ENCODE results near the gene SRP68. TPM values are rescaled to one million over a fixed set of nuclear protein-coding genes. Genes with fewer than 3 reads are reported as not detected.

The SRP68 gene
- polyA plus RNA-seq, 1 experiment, result 70.8 TPM

DNA sequence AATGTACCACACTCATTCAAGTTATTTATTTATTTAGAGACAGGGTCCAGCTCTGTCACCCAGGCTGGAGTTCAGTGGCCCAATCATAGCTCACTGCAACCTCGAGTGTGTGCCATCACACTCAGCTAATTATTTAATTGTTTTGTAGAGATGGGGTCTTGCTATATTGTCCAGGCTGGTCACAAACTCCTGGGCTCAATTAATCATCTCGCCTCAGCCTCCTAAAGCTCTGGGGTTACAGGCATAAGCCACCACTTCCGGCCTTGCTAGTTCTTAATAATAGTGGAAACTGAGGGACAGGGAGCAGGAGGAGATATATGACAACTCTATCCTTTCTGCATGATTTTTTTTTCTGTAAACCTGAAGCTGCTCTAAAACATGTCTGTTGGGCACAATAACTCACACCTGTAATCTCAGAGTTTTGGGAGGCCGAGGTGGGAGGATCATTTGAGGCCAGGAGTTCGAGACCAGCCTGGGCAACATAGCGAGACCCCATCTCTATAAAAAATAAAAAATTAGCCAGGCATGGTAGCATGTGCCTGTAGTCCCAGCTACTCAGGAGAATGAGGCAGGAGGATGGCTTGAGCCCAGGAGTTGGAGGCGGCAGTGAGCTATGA is 42.9 kb upstream of the SRP68 start:
- DNase-seq (ENCODE audit: low read depth), result no peak
- no peak for TF ChIP-seq CTCF (IDR thresholded peaks at IDR 0.05; ENCODE audit: insufficient read depth, low read depth, low read length)
- ChIA-PET CTCF (interaction anchor here (0.8 to 13.3 kb wide), 3 partner anchors 11 to 283 kb away, joined by 3 to 247 read pairs (median 7); no protein-coding TSS in a partner anchor), POLR2A (no interaction called here)
- Histone ChIP-seq H3K27me3 (ENCODE audit: control insufficient read depth, insufficient read depth, low read length) (no peaks in the 10 kb centered on the region), H3K4me3 (ENCODE audit: low read depth, low read length) (no peak overlapping the region), H3K36me3 (ENCODE audit: control insufficient read depth, insufficient read depth, low read length) (no peaks in the 10 kb centered on the region)

DNA sequence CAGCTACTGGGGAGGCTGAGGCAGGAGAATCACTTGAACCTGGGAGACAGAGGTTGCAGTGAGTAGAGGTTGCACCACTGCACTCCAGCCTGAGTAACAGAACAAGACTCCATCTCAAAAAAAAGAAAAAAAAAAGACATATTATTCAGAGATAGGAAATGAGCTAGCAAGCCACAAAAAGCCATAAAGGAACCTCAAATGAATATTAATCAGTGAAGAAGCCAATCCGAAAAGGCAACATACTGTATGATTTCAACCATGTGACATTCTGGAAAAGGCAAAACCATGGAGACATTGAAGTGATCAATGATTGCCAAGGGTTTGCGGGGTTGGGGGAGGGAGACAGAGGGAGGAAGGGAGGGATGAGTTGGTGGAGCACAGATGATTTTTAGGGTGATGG is 39.6 kb upstream of the SRP68 start:
- H3K4me3 ChIP-seq (ENCODE audit: low read depth, low read length), result no peak overlapping the region
- TF ChIP-seq CTCF (IDR thresholded peaks at IDR 0.05; ENCODE audit: insufficient read depth, low read depth, low read length), result no peak
- ChIA-PET CTCF (interaction anchor here (0.6 to 2.1 kb wide), 4 partner anchors 9 to 167 kb away, joined by 3 to 11 read pairs (median 4); no protein-coding TSS in a partner anchor), POLR2A (no interaction called here)
- no peaks in the 10 kb centered on the region for H3K36me3 ChIP-seq (ENCODE audit: control insufficient read depth, insufficient read depth, low read length)
- no peaks in the 10 kb centered on the region for H3K27me3 ChIP-seq (ENCODE audit: control insufficient read depth, insufficient read depth, low read length)
- no peak for DNase-seq (ENCODE audit: low read depth)

GRCh38 chr17:76107509-76107908 is 35.2 kb upstream of the SRP68 start:
- ChIA-PET CTCF (interaction anchor here (1.3 to 1.6 kb wide), 2 partner anchors 12 to 172 kb away, joined by 3 to 7 read pairs; no protein-coding TSS in a partner anchor), POLR2A (no interaction called here)
- TF ChIP-seq CTCF (IDR thresholded peaks at IDR 0.05; ENCODE audit: insufficient read depth, low read depth, low read length), result 0 out of 2 replicates have a peak, but pooled peaks have one; percentile 5
- H3K4me3 ChIP-seq (ENCODE audit: low read depth, low read length), result no peak overlapping the region
- no peaks in the 10 kb centered on the region for H3K36me3 ChIP-seq (ENCODE audit: control insufficient read depth, insufficient read depth, low read length)
- no peak for DNase-seq (ENCODE audit: low read depth)
- H3K27me3 ChIP-seq (ENCODE audit: control insufficient read depth, insufficient read depth, low read length), result no peaks in the 10 kb centered on the region

DNA sequence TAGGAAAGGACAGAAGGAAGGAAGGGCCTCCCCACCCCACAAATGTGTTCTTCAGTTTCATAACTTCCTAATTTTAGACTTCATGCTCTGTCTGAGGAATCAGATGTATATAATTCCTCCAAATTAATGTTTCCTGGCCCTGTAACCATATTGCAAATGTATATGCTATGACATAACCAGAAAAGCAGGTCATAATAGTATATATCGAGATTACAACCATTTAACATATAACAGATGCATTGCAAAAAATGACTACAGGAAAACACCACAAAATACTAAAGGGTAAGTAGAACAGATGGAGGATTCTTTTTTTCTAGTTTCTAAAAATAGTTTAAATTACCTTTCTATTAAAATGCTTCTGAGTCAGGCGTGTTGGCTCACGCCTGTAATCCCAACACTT is 34.4 kb upstream of the SRP68 start:
- ChIA-PET CTCF (interaction anchor here (1.5 to 1.6 kb wide), 2 partner anchors 92 to 173 kb away, joined by 3 to 10 read pairs; no protein-coding TSS in a partner anchor), POLR2A (no interaction called here)
- peaks cover 4% of the 10 kb centered on the region for H3K36me3 ChIP-seq (ENCODE audit: control insufficient read depth, insufficient read depth, low read length)
- H3K4me3 ChIP-seq (ENCODE audit: low read depth, low read length), result no peak overlapping the region
- TF ChIP-seq CTCF (IDR thresholded peaks at IDR 0.05; ENCODE audit: insufficient read depth, low read depth, low read length), result no peak
- no peak for DNase-seq (ENCODE audit: low read depth)
- H3K27me3 ChIP-seq (ENCODE audit: control insufficient read depth, insufficient read depth, low read length), result no peaks in the 10 kb centered on the region

- no peak for DNase-seq (ENCODE audit: low read depth)
- POLR2A ChIA-PET, result interaction anchor here (0.7 kb wide), 1 partner anchor 53 kb away, joined by 3 read pairs; no protein-coding TSS in a partner anchor
- CTCF ChIA-PET, result interaction anchor here (1.0 to 3.6 kb wide), 5 partner anchors 19 to 175 kb away, joined by 3 to 15 read pairs (median 3); no protein-coding TSS in a partner anchor
- Histone ChIP-seq H3K36me3 (ENCODE audit: control insufficient read depth, insufficient read depth, low read length) (peaks cover 10% of the 10 kb centered on the region), H3K4me3 (ENCODE audit: low read depth, low read length) (no peak overlapping the region), H3K27me3 (ENCODE audit: control insufficient read depth, insufficient read depth, low read length) (no peaks in the 10 kb centered on the region)
- TF ChIP-seq CTCF (IDR thresholded peaks at IDR 0.05; ENCODE audit: insufficient read depth, low read depth, low read length), result no peak
Observed at GRCh38 chr17:76104896-76105231, 32.5 kb upstream of the SRP68 start.

Measured in BJ (cell line).